NCI-H1436 (cell line): Measurements from ENCODE around the gene LPP.

ENCODE experiments used
- DNase-seq: peaks from one replicate; lab custom pipeline; 2025; lab: John Stamatoyannopoulos, UW

LPP gene

GRCh38 chr3:188518416-188518815 is 364.5 kb downstream of the LPP start:
- DNase-seq: no peak

- no peak for DNase-seq
Observed at GRCh38 chr3:188518835-188519452, 365.0 kb downstream of the LPP start.

DNA sequence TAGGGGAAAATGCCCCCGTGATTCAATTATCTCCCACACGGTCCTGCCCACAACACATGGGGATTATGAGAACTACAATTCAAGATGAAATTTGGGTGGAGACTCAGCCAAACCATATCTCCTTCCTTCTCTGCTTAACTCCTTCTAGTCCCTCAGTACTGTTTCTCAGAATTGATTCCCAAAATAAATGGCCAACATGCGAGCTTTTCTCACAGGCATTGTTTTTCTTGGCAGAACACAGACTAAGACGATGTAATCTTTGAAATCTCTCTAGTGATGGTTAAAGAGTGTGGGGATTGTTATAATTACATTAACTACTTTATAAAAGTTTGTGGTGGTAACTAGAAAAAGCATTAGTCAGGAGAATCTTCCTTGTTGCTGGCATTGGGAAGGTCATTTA is 366.5 kb downstream of the LPP start:
- DNase-seq: no peak

DNA sequence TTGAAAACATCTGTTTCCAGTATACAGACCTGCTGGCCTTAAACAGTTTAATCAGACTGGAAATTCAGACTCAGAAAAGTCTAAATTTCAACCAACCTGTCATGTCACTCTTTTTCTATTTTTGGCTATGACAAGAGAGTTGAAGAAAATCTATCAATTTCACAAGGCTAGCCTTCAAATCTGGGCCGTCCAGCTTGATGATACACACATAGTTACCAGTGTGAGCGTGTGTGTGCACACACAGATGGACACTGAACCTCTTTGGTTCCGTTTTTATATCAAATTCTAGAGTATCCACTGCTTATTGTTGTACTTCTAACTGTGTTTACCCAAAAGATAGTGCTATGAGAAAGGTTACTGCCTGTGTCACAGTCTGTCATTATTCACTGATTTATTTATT is 368.2 kb downstream of the LPP start:
- no peak for DNase-seq

DNA sequence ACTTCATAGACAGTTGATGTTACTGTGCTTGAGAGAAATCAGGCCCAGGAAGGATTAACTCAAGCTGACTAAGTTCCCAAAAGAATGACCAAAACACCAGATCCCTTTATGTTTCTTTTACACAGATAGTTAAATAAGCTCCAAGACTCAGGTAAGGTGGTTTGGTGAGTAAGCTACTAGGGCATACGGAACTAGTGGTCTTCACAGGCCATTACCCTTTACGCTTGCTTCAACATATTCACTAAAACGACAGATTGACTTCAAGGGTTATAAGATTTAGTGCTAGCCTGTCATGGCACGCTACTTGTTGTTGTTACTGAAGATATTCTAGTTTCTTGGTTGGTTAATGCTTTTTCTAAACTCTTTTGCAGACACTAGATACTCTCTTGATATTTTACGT is 369.3 kb downstream of the LPP start:
- no peak for DNase-seq

- DNase-seq: no peak
Observed at GRCh38 chr3:188524052-188524451, 370.1 kb downstream of the LPP start.

DNA sequence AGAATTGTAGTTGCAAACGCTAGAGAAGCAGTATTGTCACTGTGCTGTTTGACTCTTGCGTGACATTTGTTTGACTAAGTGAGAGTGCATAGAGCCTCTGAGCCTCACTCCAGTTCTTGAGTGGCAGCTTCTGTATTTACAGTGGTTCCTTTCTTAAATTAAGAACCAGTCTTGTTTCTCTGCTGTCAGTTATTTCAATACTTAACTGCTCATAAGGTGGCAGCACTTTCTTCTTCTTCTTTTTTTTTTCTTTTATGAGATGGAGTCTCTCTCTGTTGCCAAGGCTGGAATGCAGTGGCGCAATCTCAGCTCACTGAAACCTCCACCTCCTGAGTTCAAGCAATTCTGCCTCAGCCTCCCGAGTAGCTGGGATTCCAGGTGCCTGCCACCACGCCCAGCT is 372.1 kb downstream of the LPP start:
- no peak for DNase-seq

GRCh38 chr3:188527389-188527788 is 373.4 kb downstream of the LPP start:
- DNase-seq: no peak

GRCh38 chr3:188528396-188528795 is 374.4 kb downstream of the LPP start:
- no peak for DNase-seq

GRCh38 chr3:188529228-188529627 is 375.3 kb downstream of the LPP start:
- no peak for DNase-seq

- no peak for DNase-seq
Observed at GRCh38 chr3:188530226-188530625, 376.3 kb downstream of the LPP start.

DNA sequence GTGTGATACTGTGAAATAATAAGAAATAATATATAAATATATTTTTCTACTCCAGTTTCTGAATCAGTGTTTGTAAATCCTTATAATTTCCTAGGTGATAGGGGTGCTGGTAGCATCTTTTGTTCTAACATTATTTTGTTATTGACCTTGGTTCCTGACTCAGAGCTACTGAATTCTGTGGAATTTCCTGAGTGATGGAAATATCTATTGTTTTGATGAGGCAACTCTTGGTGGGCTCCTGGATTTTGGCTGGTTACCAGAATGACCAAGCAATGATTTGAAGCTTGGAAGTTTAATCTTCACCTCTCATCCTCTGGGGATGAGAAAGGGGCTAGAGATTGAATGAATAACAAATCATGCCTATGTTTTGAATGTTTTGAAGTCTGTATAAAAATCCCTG is 377.3 kb downstream of the LPP start:
- DNase-seq: no peak

GRCh38 chr3:188533172-188533571 is 379.2 kb downstream of the LPP start:
- DNase-seq: no peak

DNA sequence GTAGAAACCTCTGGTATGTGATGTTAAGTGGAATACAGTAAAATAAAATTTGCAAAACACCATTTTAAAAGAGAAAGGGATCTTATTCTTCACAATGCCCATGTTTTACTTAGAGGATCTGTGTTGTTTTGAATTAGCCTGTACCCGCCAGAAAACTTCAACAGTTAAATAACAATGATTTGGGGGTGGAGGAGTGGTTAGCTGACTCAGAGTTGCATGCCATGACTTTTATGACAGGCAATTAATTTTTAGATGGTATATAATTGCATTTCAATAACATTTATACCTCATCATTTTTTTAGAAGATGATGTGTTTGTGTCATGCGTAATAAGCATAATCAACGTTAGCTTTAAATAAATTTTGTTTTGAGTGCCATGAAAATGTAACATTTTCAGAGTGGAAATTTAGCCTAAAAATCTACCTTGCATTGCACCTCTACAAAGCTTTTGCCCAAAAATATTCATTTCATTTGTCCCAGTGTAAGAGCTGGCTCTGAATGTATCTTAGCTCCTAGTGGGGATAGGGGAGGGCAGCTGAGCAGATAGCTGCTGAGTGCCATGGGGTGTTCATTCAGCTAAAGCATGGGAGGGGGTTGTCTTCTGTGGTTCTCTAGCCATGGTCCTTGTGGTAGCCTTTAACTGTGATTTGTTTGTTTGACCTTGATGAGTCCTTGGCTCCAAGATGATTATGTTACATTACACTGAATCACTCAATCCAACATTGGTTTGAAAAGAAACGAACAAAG is 379.8 kb downstream of the LPP start:
- no peak for DNase-seq

DNA sequence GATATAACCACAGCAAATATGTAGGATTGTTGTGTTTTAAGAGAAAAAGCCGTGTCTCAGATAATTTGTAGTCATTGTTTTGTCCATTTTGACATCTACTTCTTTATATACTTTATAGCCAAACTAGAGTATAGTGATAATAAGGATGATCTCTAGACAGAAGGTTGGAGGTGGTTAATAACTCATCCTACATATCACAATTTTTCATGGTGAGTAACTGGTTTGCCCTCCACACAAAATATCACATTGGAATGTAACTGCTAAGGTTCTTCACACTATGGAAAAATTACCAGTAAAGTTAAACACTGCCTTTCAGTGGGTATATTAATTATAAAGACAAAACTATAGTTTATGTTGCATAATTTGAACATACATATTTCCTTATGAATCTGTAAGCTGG is 380.7 kb downstream of the LPP start:
- DNase-seq: no peak

DNA sequence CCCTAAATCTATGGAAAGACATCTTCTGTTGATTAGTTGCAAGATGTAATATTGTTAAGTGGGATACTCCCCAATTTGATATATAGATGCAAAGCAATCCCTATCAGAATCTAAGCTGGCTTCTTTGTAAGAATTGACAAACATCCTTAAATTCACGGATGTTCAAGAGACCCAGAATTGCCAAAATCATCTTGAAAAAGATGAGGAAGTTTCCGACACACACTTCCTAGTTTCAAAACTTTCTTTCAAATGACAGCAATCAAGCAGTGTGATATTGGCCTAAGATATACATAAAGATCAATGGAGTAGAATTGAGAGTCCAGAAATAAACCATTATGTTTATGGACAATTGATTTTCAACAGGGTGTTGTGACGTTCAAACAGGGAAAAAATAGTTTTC is 383.6 kb downstream of the LPP start:
- DNase-seq: no peak

- DNase-seq: no peak
Observed at GRCh38 chr3:188539037-188539436, 385.1 kb downstream of the LPP start.

DNA sequence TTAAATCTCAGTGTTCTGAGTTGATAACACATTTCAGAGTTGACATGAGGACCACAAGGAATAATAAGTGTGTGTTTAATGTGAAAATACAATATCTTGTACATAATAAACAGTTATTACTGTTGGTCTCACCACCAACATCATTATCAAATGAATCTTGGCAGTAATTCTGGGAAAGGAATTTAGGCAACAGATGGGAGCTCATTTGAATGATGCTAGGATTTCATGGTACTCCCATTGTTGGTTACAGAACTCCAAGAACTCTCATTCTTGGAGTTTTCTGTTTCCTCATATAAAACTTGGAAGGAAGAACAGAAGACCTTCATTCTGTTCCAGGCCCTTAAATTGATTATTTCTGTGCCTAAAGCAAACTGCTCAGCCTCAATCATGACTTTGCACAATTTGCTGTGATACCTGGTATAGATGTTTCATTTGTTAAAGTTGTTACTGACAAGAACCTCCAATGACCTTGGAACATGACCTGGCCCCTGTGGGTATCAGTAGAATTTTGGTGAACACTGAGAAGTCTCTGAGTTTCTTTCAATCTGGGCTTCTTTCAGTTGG is 385.8 kb downstream of the LPP start:
- no peak for DNase-seq

DNA sequence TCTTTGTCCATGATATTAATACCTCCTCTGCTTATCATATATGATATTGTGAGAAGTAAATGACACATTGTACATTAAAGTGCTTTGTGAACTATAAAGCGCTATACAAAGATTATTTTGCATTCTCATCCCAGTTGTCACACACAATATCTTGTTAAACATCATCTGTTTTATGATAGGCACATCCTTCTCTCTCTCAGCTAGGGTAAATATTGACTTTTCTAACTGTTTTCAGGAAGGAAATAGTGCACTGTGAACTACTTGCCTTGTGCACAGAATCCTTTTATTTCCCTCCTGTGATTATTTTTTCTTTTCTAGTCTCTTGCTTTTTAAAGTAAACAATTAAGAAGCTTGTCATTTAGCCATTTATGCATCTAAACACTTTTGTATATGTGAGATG is 388.2 kb downstream of the LPP start:
- DNase-seq: no peak

GRCh38 chr3:188544012-188544411 is 390.1 kb downstream of the LPP start:
- DNase-seq: no peak

DNA sequence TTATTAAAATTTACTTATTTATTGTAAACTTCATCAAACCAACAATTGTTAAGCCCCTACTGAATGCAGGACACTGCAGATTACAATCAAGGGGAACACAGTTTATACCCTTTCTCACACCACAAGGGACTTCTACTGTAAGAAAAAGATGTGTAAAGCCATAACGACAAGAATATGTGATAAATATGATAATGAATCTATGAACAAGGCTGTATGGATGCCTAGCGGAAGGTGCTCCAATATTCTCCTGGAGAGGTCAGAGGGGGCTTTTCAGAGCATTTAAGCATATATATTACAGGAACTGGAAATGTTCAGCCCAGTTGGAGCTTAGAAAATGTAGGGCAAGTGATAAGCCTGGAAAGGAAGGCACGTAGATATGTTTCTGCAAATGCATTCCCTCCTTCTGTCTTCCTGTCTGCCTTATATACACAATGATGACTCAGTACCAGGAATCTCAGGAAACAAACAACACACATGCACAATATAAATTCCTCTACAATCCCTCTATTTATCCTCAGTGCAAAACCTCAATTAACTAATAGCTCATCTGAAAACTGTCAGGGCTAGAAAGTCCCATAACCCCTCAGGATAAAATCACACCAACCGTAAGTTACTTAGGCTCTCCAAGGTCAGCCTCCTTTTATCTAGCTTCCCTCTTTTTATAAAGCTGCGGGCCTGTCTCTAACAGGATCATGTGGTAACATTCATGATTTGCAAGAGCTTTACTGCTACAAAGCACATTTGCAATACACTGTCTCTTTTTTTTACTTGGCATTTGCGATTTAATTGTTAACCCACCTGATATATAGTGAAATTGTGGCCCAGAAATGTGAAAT is 393.1 kb downstream of the LPP start:
- no peak for DNase-seq

DNA sequence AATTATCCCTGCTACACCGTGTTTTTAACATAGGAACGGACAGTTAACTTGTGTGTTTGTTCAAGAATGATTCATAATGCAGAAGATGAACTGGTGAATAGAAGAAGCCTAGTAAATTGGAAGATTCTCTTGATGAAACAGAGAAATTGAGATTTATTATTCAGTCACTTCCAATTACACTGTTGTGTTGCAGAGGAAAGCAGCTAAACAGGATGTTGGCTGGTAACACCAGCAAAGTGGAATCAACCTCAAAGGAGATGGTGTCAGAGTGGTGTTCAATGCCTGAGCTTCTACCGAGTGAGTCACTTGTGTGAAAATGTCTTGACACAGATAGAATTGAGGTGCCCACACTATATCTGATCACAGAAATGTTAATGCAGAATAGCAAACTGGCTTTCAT is 399.6 kb downstream of the LPP start:
- DNase-seq: no peak

GRCh38 chr3:188554404-188554803 is 400.4 kb downstream of the LPP start:
- DNase-seq: no peak
